ENCODE measurements around the gene AIRE. TPM values are rescaled to one million over a fixed set of nuclear protein-coding genes. Genes with fewer than 3 reads are reported as not detected.

The AIRE gene
- total and polyA plus RNA-seq, 4 donors: 0.05 TPM; not detected in 3

DNA sequence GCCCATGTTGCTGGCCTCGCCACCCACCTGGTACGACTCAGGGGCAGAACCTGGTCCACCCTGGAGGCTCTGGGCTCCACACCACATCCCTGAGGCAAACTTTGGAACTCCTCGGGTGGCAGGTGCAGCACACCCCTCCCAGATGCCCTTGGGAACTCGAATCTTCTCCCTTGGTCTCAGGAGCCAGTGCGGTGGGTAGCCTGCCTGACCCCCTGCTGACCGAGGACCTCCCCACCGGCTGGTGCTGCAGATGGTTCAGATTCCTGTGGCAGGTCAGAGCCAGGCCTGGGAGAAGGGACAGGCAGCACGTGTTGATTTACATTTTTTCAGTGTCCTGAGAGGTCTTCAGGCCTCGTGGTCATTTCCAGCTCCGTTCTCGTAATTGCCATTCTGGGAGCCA is 59.8 kb downstream of the AIRE start (continued):
- TF ChIP-seq, protein P1, sequence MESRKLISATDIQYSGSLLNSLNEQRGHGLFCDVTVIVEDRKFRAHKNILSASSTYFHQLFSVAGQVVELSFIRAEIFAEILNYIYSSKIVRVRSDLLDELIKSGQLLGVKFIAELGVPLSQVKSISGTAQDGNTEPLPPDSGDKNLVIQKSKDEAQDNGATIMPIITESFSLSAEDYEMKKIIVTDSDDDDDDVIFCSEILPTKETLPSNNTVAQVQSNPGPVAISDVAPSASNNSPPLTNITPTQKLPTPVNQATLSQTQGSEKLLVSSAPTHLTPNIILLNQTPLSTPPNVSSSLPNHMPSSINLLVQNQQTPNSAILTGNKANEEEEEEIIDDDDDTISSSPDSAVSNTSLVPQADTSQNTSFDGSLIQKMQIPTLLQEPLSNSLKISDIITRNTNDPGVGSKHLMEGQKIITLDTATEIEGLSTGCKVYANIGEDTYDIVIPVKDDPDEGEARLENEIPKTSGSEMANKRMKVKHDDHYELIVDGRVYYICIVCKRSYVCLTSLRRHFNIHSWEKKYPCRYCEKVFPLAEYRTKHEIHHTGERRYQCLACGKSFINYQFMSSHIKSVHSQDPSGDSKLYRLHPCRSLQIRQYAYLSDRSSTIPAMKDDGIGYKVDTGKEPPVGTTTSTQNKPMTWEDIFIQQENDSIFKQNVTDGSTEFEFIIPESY (IDR thresholded peaks at IDR 0.05): no peak
- TF ChIP-seq, protein P2, sequence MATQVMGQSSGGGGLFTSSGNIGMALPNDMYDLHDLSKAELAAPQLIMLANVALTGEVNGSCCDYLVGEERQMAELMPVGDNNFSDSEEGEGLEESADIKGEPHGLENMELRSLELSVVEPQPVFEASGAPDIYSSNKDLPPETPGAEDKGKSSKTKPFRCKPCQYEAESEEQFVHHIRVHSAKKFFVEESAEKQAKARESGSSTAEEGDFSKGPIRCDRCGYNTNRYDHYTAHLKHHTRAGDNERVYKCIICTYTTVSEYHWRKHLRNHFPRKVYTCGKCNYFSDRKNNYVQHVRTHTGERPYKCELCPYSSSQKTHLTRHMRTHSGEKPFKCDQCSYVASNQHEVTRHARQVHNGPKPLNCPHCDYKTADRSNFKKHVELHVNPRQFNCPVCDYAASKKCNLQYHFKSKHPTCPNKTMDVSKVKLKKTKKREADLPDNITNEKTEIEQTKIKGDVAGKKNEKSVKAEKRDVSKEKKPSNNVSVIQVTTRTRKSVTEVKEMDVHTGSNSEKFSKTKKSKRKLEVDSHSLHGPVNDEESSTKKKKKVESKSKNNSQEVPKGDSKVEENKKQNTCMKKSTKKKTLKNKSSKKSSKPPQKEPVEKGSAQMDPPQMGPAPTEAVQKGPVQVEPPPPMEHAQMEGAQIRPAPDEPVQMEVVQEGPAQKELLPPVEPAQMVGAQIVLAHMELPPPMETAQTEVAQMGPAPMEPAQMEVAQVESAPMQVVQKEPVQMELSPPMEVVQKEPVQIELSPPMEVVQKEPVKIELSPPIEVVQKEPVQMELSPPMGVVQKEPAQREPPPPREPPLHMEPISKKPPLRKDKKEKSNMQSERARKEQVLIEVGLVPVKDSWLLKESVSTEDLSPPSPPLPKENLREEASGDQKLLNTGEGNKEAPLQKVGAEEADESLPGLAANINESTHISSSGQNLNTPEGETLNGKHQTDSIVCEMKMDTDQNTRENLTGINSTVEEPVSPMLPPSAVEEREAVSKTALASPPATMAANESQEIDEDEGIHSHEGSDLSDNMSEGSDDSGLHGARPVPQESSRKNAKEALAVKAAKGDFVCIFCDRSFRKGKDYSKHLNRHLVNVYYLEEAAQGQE (IDR thresholded peaks at IDR 0.05): no peak

DNA sequence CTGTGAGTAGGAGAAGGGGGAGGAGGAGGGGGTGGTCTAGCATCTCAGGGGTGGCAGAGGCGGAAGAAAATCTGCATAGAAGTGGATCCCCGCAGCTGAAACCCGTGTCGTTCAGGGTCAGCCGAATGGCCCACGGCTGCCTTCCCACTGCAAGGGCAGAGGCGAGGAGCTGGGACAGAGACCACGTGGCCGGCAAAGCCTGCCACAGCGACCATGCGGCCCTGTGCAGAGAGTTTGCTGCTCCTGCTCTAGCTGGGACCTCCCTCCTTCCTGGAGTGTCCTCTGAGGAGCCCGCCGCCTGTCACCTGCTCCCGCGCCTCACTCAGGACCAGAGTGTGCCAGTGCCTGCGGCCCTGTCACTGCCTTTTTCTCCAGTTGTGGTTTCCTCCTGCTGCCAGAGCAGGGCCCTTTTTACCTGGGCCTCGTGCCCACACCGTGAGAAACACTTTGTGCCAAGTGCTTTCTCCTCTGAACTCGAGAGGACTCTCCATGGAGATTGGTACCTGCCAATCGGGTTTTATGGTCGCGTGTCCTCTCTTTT is 62.3 kb downstream of the AIRE start:
- DNase-seq (ENCODE audit: low spot score): no peak
- TF ChIP-seq NR2F2 (IDR thresholded peaks at IDR 0.05) (no peak), EGR1 (IDR thresholded peaks at IDR 0.05; ENCODE audit: low read depth in 2 of 2) (no peak), SP1 (IDR thresholded peaks at IDR 0.05) (no peak)
- Histone ChIP-seq H3K27me3 (ENCODE audit: control insufficient read depth in 4 of 4, insufficient read depth in 4 of 4, low read length in 3 of 4) (peaks cover 0 to 2% (median 1%) of the 10 kb centered on the region in 4 donors), H3K4me1 (ENCODE audit: control insufficient read depth in 4 of 4, insufficient read depth in 4 of 4, low read length in 3 of 4) (peaks cover 2 to 9% (median 5%) of the 10 kb centered on the region in 4 donors), H3K4me3 (ENCODE audit: low read depth in 1 of 3, low read length in 3 of 3) (no peak overlapping the region), H3K27ac (ENCODE audit: low read depth in 1 of 2, low read length in 2 of 2) (no peak overlapping the region), H3K9me3 (ENCODE audit: control insufficient read depth in 4 of 4, low read length in 3 of 4) (no peaks in the 10 kb centered on the region), H3K36me3 (ENCODE audit: control insufficient read depth in 4 of 4, insufficient read depth in 3 of 4, low read depth in 1 of 4, low read length in 3 of 4) (no peaks in the 10 kb centered on the region), H3K9ac (ENCODE audit: low read depth in 1 of 2, low read length in 2 of 2) (no peak overlapping the region)
- 65% methylated on average over 22 of the region's 22 CpGs for WGBS

Small RNA genes lying within 50 kb of the gene (small RNA-seq; reads per million reads assigned to genes)
- not detected for gene AP001059.3

Other genes starting within 250 kb of the AIRE start
- 1 to 10 TPM; 4.6 to 8.4 TPM for gene PWP2, start 178.5 kb upstream of the AIRE start, total RNA-seq
- gene PWP2, start 178.5 kb upstream of the AIRE start, polyA plus RNA-seq: under 1 TPM; 0.66 to 0.85 TPM
- 10 to 100 TPM in 1 of 2 donors, 1 to 10 TPM in 1; 2.0 to 57.1 TPM for gene GATD3, start 152.2 kb upstream of the AIRE start, total RNA-seq
- 1 to 10 TPM; 3.0 to 6.4 TPM for gene GATD3, start 152.2 kb upstream of the AIRE start, polyA plus RNA-seq
- gene ICOSLG, start 44.9 kb upstream of the AIRE start, total RNA-seq: 1 to 10 TPM; 1.1 to 1.6 TPM
- 1 to 10 TPM in 1 of 2 donors, under 1 TPM in 1; 0.69 to 1.1 TPM for gene ICOSLG, start 44.9 kb upstream of the AIRE start, polyA plus RNA-seq
- under 1 TPM in 1 of 2 donors, not detected in 1; 0.25 TPM for gene DNMT3L, start 24.0 kb upstream of the AIRE start, total RNA-seq
- gene DNMT3L, start 24.0 kb upstream of the AIRE start, polyA plus RNA-seq: under 1 TPM; 0.18 to 0.99 TPM
- 10 to 100 TPM; 83.9 to 98.4 TPM for gene PFKL, start 14.2 kb downstream of the AIRE start, total RNA-seq
- gene PFKL, start 14.2 kb downstream of the AIRE start, polyA plus RNA-seq: 10 to 100 TPM; 48.1 to 78.1 TPM
- gene CFAP410, start 53.5 kb downstream of the AIRE start, total RNA-seq: 10 to 100 TPM; 11.7 to 12.9 TPM
- 10 to 100 TPM in 1 of 2 donors, 1 to 10 TPM in 1; 7.9 to 16.3 TPM for gene CFAP410, start 53.5 kb downstream of the AIRE start, polyA plus RNA-seq
- 1 to 10 TPM in 1 of 2 donors, under 1 TPM in 1; 0.65 to 1.3 TPM for gene TRPM2, start 67.7 kb downstream of the AIRE start, total RNA-seq
- under 1 TPM; 0.43 to 0.61 TPM for gene TRPM2, start 67.7 kb downstream of the AIRE start, polyA plus RNA-seq
- 10 to 100 TPM in 1 of 2 donors, 1 to 10 TPM in 1; 3.0 to 14.2 TPM for gene LRRC3, start 169.6 kb downstream of the AIRE start, total RNA-seq
- gene LRRC3, start 169.6 kb downstream of the AIRE start, polyA plus RNA-seq: 10 to 100 TPM in 1 of 2 donors, 1 to 10 TPM in 1; 3.9 to 11.1 TPM